H9 (cell line): ENCODE data around the gene DSP. TPM values are rescaled to one million over a fixed set of nuclear protein-coding genes. Genes with fewer than 3 reads are reported as not detected.
A peak's percentile ranks its signal among the peaks of the same experiment; 100 is the strongest.

ENCODE experiments used
- DNase-seq: peaks from one replicate; pipeline ENCODE4 v3.0.0-alpha.2; 2017
- H2AFZ ChIP-seq: one replicate; pipeline ENCODE4 v1.6.1; 2013; ENCODE audit warnings: mild to moderate bottlenecking, low read length, control low read depth, moderate library complexity
- H2AK5ac ChIP-seq: 2 replicates; pipeline ENCODE4 v1.6.1; 2013; ENCODE audit warnings: low read length, control low read depth, mixed read lengths; ENCODE audit not compliant: insufficient read length
- H2BK120ac ChIP-seq: one replicate; pipeline ENCODE4 v1.6.1; 2013; ENCODE audit warnings: low read depth, mild to moderate bottlenecking, low read length, control low read depth, inconsistent platforms; ENCODE audit not compliant: poor library complexity, severe bottlenecking
- H2BK12ac ChIP-seq: 2 replicates; pipeline ENCODE4 v1.6.1; 2013; ENCODE audit warnings: low read length, control low read depth, mixed read lengths, low read depth; ENCODE audit not compliant: insufficient read length
- H2BK15ac ChIP-seq: 2 replicates; pipeline ENCODE4 v1.6.1; 2013; ENCODE audit warnings: low read depth, low read length, control low read depth
- H2BK20ac ChIP-seq: one replicate; pipeline ENCODE4 v1.6.1; 2013; ENCODE audit warnings: low read depth, mild to moderate bottlenecking, low read length, control low read depth, inconsistent platforms; ENCODE audit not compliant: poor library complexity, severe bottlenecking
- H2BK5ac ChIP-seq: 2 replicates; pipeline ENCODE4 v1.6.1; 2013; ENCODE audit warnings: low read length, control low read depth, mixed read lengths; ENCODE audit not compliant: insufficient read length
- H3K14ac ChIP-seq: 2 replicates; pipeline ENCODE4 v1.6.1; 2013; ENCODE audit warnings: low read length, control low read depth; ENCODE audit not compliant: insufficient read depth
- H3K18ac ChIP-seq: 2 replicates; pipeline ENCODE4 v1.6.1; 2013; ENCODE audit warnings: low read depth, mild to moderate bottlenecking, mixed read lengths, low read length, control low read depth; ENCODE audit not compliant: insufficient read length
- H3K23ac ChIP-seq: 2 replicates; pipeline ENCODE4 v1.6.1; 2013; ENCODE audit warnings: low read length, control low read depth, mixed read lengths, low read depth; ENCODE audit not compliant: insufficient read length
- H3K23me2 ChIP-seq: 2 replicates; pipeline ENCODE4 v1.6.1; 2013; ENCODE audit warnings: low read depth, mild to moderate bottlenecking, mixed read lengths, low read length, control low read depth; ENCODE audit not compliant: insufficient read length, poor library complexity, severe bottlenecking
- H3K27ac ChIP-seq: 2 replicates; pipeline ENCODE4 v1.5.1; 2013; ENCODE audit warnings: low read length, control low read depth, mixed read lengths, low read depth; ENCODE audit not compliant: insufficient read length
- H3K27me3 ChIP-seq: 2 replicates; pipeline ENCODE4 v1.6.1; 2013; ENCODE audit warnings: low read length, control low read depth, inconsistent platforms; ENCODE audit not compliant: insufficient read depth
- H3K4ac ChIP-seq: 2 replicates; pipeline ENCODE4 v1.6.1; 2013; ENCODE audit warnings: low read depth, mild to moderate bottlenecking, control low read depth, inconsistent platforms, low read length, moderate library complexity
- H3K4me1 ChIP-seq: 2 replicates; pipeline ENCODE4 v1.6.1; 2013; ENCODE audit warnings: low read length, control low read depth, inconsistent platforms; ENCODE audit not compliant: insufficient read depth
- H3K4me2 ChIP-seq: 2 replicates; pipeline ENCODE4 v1.6.1; 2013; ENCODE audit warnings: low read length, control low read depth, mixed read lengths; ENCODE audit not compliant: insufficient read length, insufficient read depth
- H3K56ac ChIP-seq: 2 replicates; pipeline ENCODE4 v1.6.1; 2013; ENCODE audit warnings: low read depth, mild to moderate bottlenecking, mixed read lengths, low read length, control low read depth; ENCODE audit not compliant: insufficient read length
- H3K79me1 ChIP-seq: 2 replicates; pipeline ENCODE4 v1.6.1; 2013; ENCODE audit warnings: low read depth, mild to moderate bottlenecking, moderate library complexity, low read length, control low read depth, inconsistent platforms; ENCODE audit not compliant: insufficient read depth, poor library complexity, severe bottlenecking
- H3K79me2 ChIP-seq: 2 replicates; pipeline ENCODE4 v1.6.1; 2013; ENCODE audit warnings: low read length, control low read depth, inconsistent platforms; ENCODE audit not compliant: insufficient read depth
- H3K9ac ChIP-seq: 2 replicates; pipeline ENCODE4 v1.6.1; 2013; ENCODE audit warnings: low read length, control low read depth, mixed read lengths; ENCODE audit not compliant: insufficient read length; ENCODE audit errors: extremely low read depth
- H3K9me3 ChIP-seq: one replicate; pipeline ENCODE4 v1.6.1; 2013; ENCODE audit warnings: low read depth, low read length, inconsistent platforms; ENCODE audit not compliant: control insufficient read depth
- H3T11ph ChIP-seq: one replicate; pipeline ENCODE4 v1.6.1; 2013; ENCODE audit warnings: mild to moderate bottlenecking, low read length, control low read depth, inconsistent platforms
- H4K20me1 ChIP-seq: one replicate; pipeline ENCODE4 v1.6.1; 2013; ENCODE audit not compliant: control insufficient read depth, insufficient read length, insufficient read depth
- H4K5ac ChIP-seq: 2 replicates; pipeline ENCODE4 v1.6.1; 2013; ENCODE audit warnings: low read depth, mild to moderate bottlenecking, mixed read lengths, low read length, control low read depth; ENCODE audit not compliant: insufficient read length
- H4K8ac ChIP-seq: replicated peaks from 2 replicates; pipeline ENCODE4 v1.6.1; 2013; ENCODE audit warnings: low read length, control low read depth, mixed read lengths, low read depth; ENCODE audit not compliant: insufficient read length
- H4K91ac ChIP-seq: 2 replicates; pipeline ENCODE4 v1.6.1; 2013; ENCODE audit warnings: low read depth, mild to moderate bottlenecking, moderate library complexity, mixed read lengths, low read length, control low read depth; ENCODE audit not compliant: insufficient read length
- H3K27ac Mint-ChIP-seq, 3 experiments: 2 replicates in 2 of 3; 3 replicates in 1 of 3; pipeline ENCODE4 v1.8.0; 2020 to 2021; ENCODE audit warnings: mixed read lengths in 3 of 3, mild to moderate bottlenecking in 1 of 3, moderate library complexity in 1 of 3
- H3K27me3 Mint-ChIP-seq: 2 replicates; pipeline ENCODE4 v1.8.0; 2021; ENCODE audit warnings: low read depth, mild to moderate bottlenecking, moderate library complexity, mixed read lengths
- H3K36me3 Mint-ChIP-seq, 3 experiments: 2 replicates in 2 of 3; 3 replicates in 1 of 3; pipeline ENCODE4 v1.8.0; 2020 to 2021; ENCODE audit warnings: low read depth in 3 of 3, mixed read lengths in 3 of 3; ENCODE audit not compliant: insufficient read depth in 1 of 3
- H3K4me1 Mint-ChIP-seq, 2 experiments: 2 replicates each; pipeline ENCODE4 v1.8.0; 2020; ENCODE audit warnings: mixed read lengths in 2 of 2
- H3K4me3 Mint-ChIP-seq, 2 experiments: 2 replicates in 1 of 2; 3 replicates in 1 of 2; pipeline ENCODE4 v1.8.0; 2020 to 2021; ENCODE audit warnings: mild to moderate bottlenecking in 2 of 2, mixed read lengths in 2 of 2, moderate library complexity in 1 of 2
- H3K9me3 Mint-ChIP-seq, 2 experiments: 2 replicates in 1 of 2; 3 replicates in 1 of 2; pipeline ENCODE4 v1.8.0; 2020; ENCODE audit warnings: mild to moderate bottlenecking in 2 of 2, mixed read lengths in 2 of 2, moderate library complexity in 1 of 2
- CTCF ChIP-seq: fragments of 200-600 bp; sonication (generic); conservative IDR thresholded peaks from 3 replicates; pipeline ENCODE4 v1.8.0; 2021; ENCODE audit warnings: antibody characterized with exemption, mild to moderate bottlenecking
- WGBS: extraction: QIAGEN DNeasy Blood & Tissue Kit; methylation state at CpG from one replicate; pipeline ENCODE4 v1.1.7; 2013; ENCODE audit warnings: missing lambda C conversion rate, low lambda C conversion rate, mixed read lengths; ENCODE audit not compliant: insufficient read length; ENCODE audit errors: extremely low coverage; 5-methylcytosine and 5-hydroxymethylcytosine counted together
- total RNA-seq: library from RNA; stranded (reverse); gene quantifications from 2 replicates; pipeline ENCODE4 v1.2.1, GENCODE V29; 2021

DSP gene
- total RNA-seq, 1 experiment from 2014 or later, result 48.9 TPM

- H3K4me3 Mint-ChIP-seq, result no peak overlapping the region
- Histone ChIP-seq H3K9me3 (no peaks in the 10 kb centered on the region), H2AK5ac (no peak overlapping the region), H2BK12ac (no peak overlapping the region), H3K4ac (no peak overlapping the region), H3K4me1 (no peaks in the 10 kb centered on the region; the same call in 1 of the 2 replicates), H2AFZ (no peak overlapping the region), H3K14ac (no peak overlapping the region), H2BK5ac (no peak overlapping the region), H3K56ac (no peak overlapping the region), H4K8ac (no peak overlapping the region), H3K27me3 (no peaks in the 10 kb centered on the region), H4K5ac (no peak overlapping the region), H3K4me2 (no peak overlapping the region), H3K18ac (no peak overlapping the region), H3K9ac (no peak overlapping the region), H2BK120ac (no peak overlapping the region), H4K91ac (no peak overlapping the region), H3K79me2 (no peaks in the 10 kb centered on the region), H3K23ac (no peak overlapping the region), H3K79me1 (no peaks in the 10 kb centered on the region), H2BK20ac (no peak overlapping the region), H3K23me2 (no peaks in the 10 kb centered on the region), H3K27ac (no peak overlapping the region), H3T11ph (no peak overlapping the region), H4K20me1 (no peaks in the 10 kb centered on the region), H2BK15ac (no peak overlapping the region)
- H3K36me3 Mint-ChIP-seq, result no peaks in the 10 kb centered on the region
- H3K27ac Mint-ChIP-seq, result peak overlapping the region in 1 of 3 experiments; percentile 33; a peak in 2 of 7 replicates
- H3K4me1 Mint-ChIP-seq, result peaks cover 20% of the 10 kb centered on the region in 2 experiments
- H3K9me3 Mint-ChIP-seq, result no peaks in the 10 kb centered on the region
- no peak for DNase-seq
- TF ChIP-seq CTCF, result no peak
- peaks cover 6% of the 10 kb centered on the region for H3K27me3 Mint-ChIP-seq
- no CpG with 5 or more reads among the region's 4 CpGs for WGBS
Observed at GRCh38 chr6:7624796-7625710, 83.6 kb downstream of the DSP start.
